NAMALWA (cell line): ENCODE measurements around the gene ZNF407.
A peak's percentile ranks its signal among the peaks of the same experiment; 100 is the strongest.

Source experiments
- DNase-seq: peaks from one replicate; pipeline ENCODE4 v3.0.0-alpha.2; 2015; ENCODE audit warnings: low spot score

Gene ZNF407

DNA sequence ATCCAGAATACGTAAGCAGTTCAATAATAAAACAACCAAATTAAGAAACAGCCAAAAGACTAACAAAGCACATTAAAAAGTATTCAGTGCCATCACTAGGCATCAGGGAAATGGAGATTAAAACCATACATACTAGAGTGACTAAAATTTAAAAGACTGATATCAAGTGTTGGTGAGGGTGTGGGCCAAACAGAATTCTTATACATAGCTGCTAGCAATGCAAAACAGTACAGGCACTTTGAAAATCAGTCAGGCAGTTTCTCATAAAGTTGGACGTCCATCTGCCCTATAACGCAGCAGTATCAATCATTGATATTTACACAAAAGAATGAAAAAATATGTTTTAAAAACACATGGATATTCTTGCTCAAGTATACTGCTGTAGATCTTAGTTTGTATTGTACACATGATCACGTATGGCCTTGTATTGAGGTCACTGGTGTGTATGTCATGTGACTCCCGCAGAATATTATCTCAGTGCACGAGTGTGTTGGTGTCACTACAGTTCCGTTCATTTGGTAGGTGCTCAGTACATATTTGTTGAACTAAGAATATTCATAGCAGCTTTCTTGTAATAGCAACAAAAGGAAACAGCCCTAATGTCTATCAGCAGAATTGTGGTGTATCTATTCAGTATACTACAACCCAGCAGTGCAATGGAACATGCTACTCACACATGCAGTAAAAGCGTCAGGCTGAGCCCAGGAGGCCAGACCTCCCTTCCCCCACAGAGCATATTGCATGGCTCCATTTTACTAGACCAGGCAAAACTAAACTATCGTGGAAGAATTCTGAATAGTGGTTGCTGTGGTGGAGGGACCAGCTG is 28.6 kb downstream of the ZNF407 start:
- no peak for DNase-seq

GRCh38 chr18:74630804-74631203 is 33.1 kb downstream of the ZNF407 start:
- DNase-seq, result no peak

GRCh38 chr18:74631212-74631611 is 33.5 kb downstream of the ZNF407 start:
- DNase-seq, result no peak

- DNase-seq, result no peak
Observed at GRCh38 chr18:74631623-74632350, 34.1 kb downstream of the ZNF407 start.

- DNase-seq, result no peak
Observed at GRCh38 chr18:74632351-74632679, 34.6 kb downstream of the ZNF407 start.

DNA sequence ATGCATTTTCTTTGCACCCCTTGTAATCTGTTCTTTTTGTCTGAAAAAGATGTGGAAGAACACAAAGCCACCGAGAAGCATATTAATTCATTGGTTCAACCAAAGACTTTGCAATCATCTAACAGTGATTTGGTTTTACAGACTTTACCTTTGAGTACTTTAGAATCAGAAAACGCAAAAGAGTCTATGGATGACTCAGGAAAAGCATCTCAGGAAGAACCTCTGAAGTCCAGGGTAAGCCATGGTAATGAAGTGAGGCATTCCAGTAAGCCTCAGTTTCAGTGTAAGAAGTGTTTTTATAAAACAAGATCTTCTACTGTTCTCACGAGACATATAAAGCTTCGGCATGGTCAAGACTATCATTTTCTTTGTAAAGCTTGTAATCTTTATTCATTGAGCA is 35.2 kb downstream of the ZNF407 start:
- no peak for DNase-seq

GRCh38 chr18:74633652-74634352 is 36.1 kb downstream of the ZNF407 start:
- DNase-seq, result no peak

DNA sequence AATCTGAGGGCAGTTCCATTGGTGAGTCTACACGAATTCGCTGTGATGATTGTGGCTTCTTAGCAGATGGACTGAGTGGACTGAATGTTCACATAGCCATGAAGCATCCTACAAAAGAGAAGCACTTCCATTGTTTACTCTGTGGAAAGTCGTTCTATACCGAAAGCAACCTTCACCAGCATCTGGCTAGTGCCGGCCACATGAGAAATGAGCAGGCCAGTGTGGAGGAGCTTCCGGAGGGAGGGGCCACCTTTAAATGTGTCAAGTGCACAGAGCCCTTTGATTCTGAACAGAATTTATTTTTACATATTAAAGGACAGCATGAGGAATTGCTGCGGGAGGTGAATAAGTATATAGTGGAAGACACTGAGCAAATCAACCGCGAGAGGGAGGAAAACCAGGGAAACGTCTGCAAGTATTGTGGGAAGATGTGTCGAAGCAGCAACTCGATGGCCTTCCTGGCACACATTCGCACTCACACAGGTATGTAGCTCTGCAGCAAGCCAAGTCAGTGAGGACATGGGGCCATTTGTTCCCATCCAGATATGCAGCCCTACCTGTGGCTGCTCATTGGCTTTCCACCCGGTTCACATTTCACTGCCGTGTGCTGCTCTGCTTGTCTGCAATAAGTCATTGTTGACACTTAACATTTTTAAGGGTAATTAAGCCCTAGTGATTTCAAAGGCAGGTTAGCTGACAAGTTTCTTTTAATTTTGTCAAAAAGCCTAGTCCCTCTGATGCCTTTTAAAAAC is 37.7 kb downstream of the ZNF407 start:
- no peak for DNase-seq

DNA sequence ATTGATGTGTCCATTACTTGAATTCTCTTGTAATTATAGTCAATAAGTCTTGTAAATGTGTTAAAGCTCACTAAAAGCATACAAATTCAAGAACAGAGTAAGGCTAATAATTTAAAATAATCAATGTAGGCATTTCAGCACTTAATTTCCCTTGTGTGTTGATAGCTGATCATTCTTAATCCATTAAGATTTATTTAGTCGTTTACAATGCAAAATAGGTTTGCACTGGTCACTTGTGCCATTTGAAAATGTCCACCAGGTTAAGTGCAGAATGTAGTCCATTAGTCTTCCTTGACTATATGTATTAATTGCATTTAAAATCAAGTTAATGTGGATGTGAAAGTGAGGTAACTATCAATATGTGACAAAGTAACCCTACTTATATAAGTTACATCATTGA is 39.4 kb downstream of the ZNF407 start:
- DNase-seq, result no peak

DNA sequence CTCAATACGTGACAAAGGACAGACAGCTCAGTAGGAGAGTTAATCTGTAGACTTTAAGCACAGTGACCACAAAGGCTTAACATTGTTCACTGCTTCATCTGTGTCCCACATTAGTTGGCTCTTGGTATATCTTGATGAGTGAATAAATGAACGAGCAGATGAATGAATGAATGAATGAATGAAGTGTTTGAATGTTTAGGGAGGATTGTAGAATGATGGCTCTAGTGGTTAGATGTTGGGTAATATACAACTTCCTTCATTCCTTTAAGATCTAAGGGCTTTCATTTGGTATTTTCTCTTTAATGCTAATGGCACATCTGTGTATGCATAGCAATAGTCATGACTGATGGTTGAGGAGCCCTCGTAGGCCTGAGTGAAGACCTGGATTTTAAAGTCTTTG is 40.5 kb downstream of the ZNF407 start:
- no peak for DNase-seq

DNA sequence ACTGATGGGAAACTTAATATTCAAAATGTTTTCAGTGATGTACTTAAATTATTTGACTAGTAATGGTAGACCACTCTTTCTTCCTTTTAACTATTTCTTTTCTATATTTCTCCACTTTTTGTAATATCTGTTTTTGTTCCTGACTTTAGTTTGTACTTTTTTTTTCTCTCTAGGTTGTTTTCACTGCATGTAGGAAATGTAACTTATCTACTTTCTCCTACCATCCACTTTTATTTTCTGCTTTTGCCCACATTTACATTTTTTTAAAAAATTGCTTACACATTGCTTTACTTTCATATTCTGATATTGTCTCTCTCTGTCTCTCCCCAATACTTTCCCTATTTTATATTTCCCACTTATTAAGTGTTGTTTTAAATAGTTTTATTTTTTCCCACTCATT is 47.0 kb downstream of the ZNF407 start:
- DNase-seq, result no peak

DNA sequence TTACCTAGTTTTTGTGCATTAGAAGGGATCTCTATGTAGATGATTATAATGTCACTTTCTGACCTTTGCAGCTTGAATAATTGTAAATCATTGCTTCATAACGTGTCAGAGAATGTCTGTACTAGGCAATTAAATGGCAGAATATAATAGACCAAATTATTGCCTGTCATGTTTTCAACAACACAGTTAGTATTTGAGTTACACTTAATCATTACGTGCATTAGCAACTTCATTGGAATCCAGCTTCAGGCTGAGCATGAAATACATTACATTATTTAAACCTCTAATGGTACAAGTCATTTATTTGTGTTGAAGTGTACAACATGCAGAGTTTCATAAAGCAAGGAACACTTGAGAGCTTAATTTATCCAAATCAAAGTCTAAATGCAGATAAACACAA is 48.0 kb downstream of the ZNF407 start:
- no peak for DNase-seq

DNA sequence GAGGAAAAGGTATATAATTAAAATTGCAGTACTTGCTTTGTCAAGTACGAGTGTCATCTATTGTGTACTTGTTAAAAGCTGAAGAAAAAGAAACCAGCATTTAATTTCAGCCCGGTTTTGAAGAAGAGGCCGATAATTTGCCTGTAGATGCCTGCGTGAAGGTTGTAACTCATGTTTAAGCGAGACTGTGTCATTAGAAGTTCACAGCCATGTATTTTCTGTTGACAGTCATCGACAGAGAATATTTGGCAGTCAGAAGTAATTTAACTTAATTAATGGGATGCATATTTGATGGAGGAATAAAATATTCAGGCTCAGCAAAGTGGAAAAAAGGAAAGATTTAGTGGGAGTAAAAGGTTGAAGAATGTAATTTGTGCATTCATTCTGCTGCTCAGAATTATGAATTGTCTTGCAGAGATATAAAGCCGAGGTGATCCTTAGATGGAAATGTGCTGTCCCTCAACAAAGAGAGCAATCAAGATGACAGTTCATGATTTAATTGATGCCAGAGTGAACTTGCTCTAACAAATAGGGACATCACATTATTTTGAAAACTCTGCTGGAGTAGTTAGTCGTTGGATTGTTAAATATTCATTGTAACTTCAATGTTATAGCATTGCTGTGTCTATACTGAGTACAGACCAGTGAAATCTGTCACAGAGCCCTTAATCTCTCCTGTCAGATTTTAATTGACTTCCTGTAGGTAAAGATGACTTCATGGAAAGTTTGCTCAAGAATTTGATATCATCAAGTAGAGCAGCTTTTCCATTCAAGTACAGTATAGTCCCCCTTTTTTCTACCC is 53.9 kb downstream of the ZNF407 start:
- DNase-seq, result no peak

DNA sequence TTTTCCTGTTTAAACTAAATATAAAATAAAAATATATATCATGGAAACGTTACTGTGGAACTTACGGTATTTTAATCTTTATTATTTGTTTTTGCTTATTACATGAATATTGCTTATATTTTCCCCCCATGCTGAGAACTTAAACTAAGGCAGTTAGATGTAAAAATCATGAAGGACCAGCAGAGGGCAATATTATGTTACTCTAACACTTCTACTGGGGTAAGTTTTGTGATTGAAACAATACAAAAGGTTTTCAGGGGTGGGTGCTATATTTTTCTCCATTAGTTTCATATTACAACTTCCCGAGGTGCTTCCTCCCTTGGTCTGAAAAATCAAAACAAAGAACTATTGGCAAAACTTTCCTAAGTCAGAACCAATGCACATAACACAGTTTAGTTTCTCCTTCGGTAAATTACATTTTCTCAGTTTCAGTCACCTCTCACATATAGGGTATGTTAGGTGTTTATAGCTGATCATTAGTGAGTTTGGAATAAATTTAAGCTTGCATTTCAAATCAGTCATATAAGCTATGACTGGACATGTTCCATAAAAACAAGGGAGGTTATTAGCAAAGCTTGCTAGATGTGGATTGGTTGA is 54.8 kb downstream of the ZNF407 start:
- DNase-seq, result peak; percentile 65

DNA sequence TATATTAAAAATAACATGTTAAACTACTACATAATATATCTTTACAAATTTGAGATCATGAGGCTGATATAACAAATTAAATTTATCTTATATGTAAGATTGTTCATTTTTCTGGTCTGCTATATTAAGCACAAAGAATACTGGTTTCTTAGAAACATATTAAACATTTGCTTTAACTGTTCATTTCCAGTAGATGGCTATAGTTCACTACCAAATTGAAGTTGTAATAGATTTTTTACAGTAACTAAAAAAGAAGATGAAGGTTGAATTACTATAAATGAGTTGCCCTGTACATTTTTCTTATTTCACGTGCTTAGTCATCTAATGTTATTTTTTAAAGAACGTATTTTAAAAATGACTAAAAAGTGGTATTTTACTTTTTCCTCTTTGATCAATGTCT is 57.0 kb downstream of the ZNF407 start:
- DNase-seq, result no peak

DNA sequence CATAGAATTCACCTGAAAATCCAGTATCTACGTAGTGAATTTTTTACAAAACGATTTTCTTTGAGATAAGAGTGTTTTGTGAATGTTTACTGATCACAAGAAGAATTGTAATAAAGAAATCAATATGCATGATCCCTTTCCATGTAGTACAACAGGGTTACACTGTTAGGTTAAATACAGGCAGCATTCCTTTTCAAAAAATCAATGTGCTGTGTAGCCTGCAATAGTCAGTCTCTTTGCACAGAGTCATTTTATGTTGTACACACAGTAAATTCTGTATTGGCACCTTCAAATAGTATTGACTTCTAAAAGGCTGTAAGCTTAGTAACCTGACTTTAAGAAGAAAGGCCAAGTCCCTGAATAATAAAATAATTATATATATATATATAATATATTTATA is 63.3 kb downstream of the ZNF407 start:
- no peak for DNase-seq

- no peak for DNase-seq
Observed at GRCh38 chr18:74661691-74662090, 64.0 kb downstream of the ZNF407 start.

- no peak for DNase-seq
Observed at GRCh38 chr18:74662622-74663021, 65.0 kb downstream of the ZNF407 start.

DNA sequence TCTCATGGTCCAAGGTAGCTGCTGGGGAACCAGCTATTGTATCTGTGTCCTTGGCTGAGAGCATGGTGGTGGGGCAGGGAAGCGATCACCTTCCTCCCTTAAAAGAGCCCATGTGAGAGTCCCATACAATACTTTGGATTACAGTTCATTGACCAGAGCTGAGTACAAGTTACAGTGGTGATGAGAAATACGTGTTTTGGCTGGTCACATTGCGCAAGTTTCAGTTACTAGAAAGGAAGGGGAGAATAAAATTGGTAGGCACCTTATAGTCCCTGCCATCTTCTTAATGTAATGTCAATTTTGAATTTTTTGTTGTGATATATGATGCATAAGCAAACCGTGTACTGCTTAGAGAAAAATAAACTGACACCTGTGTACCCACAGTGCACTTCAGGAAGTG is 67.7 kb downstream of the ZNF407 start:
- DNase-seq, result no peak

DNA sequence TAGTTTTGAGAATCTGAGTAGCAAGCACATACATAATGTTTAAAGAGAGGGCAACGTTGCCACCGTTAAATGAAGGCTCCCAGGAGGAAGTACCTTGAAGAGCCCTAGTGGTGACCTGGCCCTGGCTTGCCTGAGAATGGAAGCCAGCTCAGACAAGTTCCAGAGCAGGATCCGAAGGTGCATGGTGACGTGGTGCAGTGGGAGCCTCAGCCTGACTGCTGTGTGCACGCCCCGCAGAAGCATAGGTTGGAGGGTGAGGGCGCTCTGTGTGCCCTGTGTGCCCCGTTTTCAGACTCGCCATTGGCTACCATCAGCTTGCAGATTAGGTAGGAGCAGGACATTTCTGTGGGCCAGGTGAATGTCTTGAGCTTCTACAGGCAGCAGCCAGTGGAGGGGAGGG is 68.2 kb downstream of the ZNF407 start:
- no peak for DNase-seq

DNA sequence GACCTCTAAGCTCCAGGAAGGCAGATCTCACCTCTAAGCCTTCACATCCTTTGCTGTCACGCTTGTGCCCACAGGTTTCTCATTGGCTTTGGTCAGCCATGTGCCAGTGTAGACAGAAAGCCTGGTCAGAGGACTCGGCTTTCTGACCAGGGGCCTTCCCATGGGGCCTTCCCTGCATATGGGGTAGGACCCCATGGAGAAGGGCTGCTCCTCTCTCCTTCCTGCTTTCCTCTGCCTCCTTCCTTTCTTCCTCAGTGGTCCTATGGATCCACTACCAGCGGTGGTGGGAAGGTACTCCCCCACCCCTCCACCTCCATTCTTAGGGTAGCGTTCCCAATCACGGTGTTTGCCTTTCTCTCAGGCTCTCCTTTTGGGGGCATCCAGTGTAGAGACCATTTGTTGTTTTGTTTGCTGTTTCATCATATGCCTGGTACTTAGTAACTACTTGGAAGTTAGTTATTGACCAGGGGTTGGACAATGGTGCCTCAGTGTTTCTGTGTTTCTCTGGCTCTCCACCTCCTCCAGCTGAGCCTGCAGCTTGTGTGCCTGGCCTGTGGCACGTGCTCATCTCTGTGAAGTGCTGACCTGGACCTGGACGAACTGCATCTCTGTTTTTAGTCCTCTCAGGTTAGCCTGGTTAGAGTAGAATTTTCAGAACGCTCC is 71.6 kb downstream of the ZNF407 start:
- no peak for DNase-seq
